Neural progenitor cell (in vitro differentiated cells): Measurements from ENCODE around the gene QPCTL.

Experiments used
- EZH2 ChIP-seq: fragments of 200-600 bp; sonication (generic); IDR thresholded peaks from 2 replicates; pipeline ENCODE4 v1.6.1; 2017; ENCODE audit warnings: antibody characterized with exemption, mild to moderate bottlenecking, moderate library complexity
- TF ChIP-seq, protein P1 (sequence below): fragments of 200-600 bp; sonication (generic); IDR thresholded peaks from 2 replicates; pipeline ENCODE4 v1.5.1; 2017; ENCODE audit warnings: antibody characterized with exemption, mild to moderate bottlenecking

DNA sequence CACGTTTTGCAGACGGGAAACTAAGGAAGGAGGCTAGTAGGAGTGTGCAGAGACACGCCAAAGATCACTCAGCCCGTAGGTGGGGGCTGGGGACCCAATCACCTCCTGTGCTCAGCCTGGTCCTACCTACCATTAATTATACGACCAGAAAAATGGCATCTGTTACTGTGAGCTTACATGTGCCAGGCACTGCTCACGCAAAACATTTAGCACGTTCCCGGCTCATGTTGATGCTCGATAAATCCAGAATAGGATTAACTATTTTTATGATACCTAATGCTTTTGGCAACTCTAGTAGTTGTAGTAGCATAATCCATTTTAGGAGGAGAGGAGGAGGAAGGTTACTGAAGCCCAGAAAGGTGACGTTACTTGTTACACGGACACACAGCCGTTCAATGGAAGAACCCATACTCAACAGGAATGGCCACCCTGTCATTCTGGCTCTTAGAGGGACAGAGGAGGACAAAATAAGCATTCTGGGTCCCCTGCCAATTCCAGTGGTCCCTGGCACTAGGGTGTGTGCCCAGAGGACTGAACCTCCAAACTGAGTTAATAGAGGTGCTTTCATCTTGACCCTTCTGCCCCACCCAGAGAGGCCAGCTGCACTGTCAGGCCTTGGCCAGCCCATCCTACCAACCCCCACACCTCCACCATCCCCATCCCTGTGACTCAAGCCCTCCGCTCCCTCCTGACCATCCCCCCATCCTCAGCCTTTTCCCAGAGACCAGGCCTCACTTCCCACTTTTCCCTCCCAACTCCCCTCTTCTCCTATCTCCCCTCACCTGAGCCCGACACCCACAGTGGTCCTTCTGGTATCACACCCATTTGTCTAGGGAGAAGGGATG, 48.3 kb upstream of the QPCTL start:
- TF ChIP-seq, protein P1, sequence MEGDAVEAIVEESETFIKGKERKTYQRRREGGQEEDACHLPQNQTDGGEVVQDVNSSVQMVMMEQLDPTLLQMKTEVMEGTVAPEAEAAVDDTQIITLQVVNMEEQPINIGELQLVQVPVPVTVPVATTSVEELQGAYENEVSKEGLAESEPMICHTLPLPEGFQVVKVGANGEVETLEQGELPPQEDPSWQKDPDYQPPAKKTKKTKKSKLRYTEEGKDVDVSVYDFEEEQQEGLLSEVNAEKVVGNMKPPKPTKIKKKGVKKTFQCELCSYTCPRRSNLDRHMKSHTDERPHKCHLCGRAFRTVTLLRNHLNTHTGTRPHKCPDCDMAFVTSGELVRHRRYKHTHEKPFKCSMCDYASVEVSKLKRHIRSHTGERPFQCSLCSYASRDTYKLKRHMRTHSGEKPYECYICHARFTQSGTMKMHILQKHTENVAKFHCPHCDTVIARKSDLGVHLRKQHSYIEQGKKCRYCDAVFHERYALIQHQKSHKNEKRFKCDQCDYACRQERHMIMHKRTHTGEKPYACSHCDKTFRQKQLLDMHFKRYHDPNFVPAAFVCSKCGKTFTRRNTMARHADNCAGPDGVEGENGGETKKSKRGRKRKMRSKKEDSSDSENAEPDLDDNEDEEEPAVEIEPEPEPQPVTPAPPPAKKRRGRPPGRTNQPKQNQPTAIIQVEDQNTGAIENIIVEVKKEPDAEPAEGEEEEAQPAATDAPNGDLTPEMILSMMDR, result no peak
- no peak for TF ChIP-seq EZH2
